SK-N-SH (cell line): ENCODE data around the gene SLC25A24. TPM values are rescaled to one million over a fixed set of nuclear protein-coding genes. Genes with fewer than 3 reads are reported as not detected.
"Not testable (repeated sequence)": the region's sequence is repeated elsewhere in the genome, so short reads cannot be mapped to it uniquely, and the experiment has no call there.

Source experiments
- CTCF ChIA-PET: fragments of 300-600, 350-600 bp; formaldehyde crosslinking; extraction: SDS; loops from one replicate; lab custom pipeline; 2021; lab: Yijun Ruan, JAX
- POLR2A ChIA-PET: fragments of 350-600 bp; sonication (Branson Sonifier 250); formaldehyde crosslinking; extraction: SDS; loops from one replicate; lab custom pipeline; 2020; ENCODE audit warnings: antibody characterized with exemption, inconsistent platforms; lab: Yijun Ruan, JAX
- DNase-seq: peaks from one replicate; pipeline ENCODE4 v3.0.0; 2012
- H2AFZ ChIP-seq: fragments of 200-600 bp; sonication (generic); 2 replicates; pipeline ENCODE4 v1.8.1; 2016; ENCODE audit warnings: antibody characterized with exemption, mild to moderate bottlenecking, low read depth
- H3F3A ChIP-seq: fragments of 200-600 bp; sonication (generic); replicated peaks from 2 replicates; pipeline ENCODE3; 2016; ENCODE audit warnings: antibody characterized with exemption, mild to moderate bottlenecking; ENCODE audit not compliant: insufficient read depth
- H3K27ac ChIP-seq, 2 experiments: fragments of 200-500 bp in 1 of 2; fragments of 200-600 bp in 1 of 2; sonication (Bioruptor generic) in 1 of 2; sonication (generic), shearing (Covaris generic) in 1 of 2; 2 replicates each; pipeline versions ENCODE4 v1.5.1 to v1.6.1; 2014 to 2016; ENCODE audit warnings: low read depth in 2 of 2, inconsistent platforms in 1 of 2, low read length in 1 of 2, mild to moderate bottlenecking in 1 of 2, mixed read lengths in 1 of 2
- H3K27me3 ChIP-seq: fragments of 200-600 bp; sonication (generic), shearing (Covaris generic); 2 replicates; pipeline ENCODE4 v1.6.1; 2016; ENCODE audit warnings: mixed run types; ENCODE audit not compliant: insufficient read depth
- H3K36me3 ChIP-seq, 2 experiments: fragments of 200-500 bp in 1 of 2; fragments of 200-600 bp in 1 of 2; sonication (Bioruptor generic) in 1 of 2; sonication (generic) in 1 of 2; replicated peaks in 1 of 2; 2 replicates each; pipeline versions ENCODE3 to v1.5.1; 2014 to 2016; ENCODE audit warnings: low read length in 1 of 2, mild to moderate bottlenecking in 1 of 2; ENCODE audit not compliant: insufficient read depth in 2 of 2, control insufficient read depth in 1 of 2
- H3K4me1 ChIP-seq, 2 experiments: fragments of 200-500 bp in 1 of 2; fragments of 200-600 bp in 1 of 2; sonication (Bioruptor generic) in 1 of 2; sonication (generic), shearing (Covaris generic) in 1 of 2; 2 replicates each; pipeline versions ENCODE4 v1.5.1 to v1.6.1; 2014 to 2016; ENCODE audit warnings: low read depth in 1 of 2, low read length in 1 of 2, mixed run types in 1 of 2; ENCODE audit not compliant: insufficient read depth in 2 of 2, control insufficient read depth in 1 of 2
- H3K4me2 ChIP-seq: fragments of 200-600 bp; sonication (generic), shearing (Covaris generic); 2 replicates; pipeline ENCODE4 v1.6.1; 2017; ENCODE audit warnings: mixed run types
- H3K4me3 ChIP-seq, 2 experiments: fragments of 200-500 bp in 1 of 2; fragments of 200-600 bp in 1 of 2; sonication (Bioruptor generic) in 1 of 2; sonication (generic), shearing (Covaris generic) in 1 of 2; 2 replicates each; pipeline versions ENCODE4 v1.5.1 to v1.8.1; 2014 to 2016; ENCODE audit warnings: low read depth in 2 of 2, inconsistent platforms in 1 of 2, low read length in 1 of 2, mild to moderate bottlenecking in 1 of 2, mixed read lengths in 1 of 2, moderate library complexity in 1 of 2
- H3K79me2 ChIP-seq: fragments of 200-600 bp; sonication (generic); 2 replicates; pipeline ENCODE4 v1.8.1; 2017; ENCODE audit warnings: mild to moderate bottlenecking; ENCODE audit not compliant: insufficient read depth
- H3K9ac ChIP-seq: fragments of 200-600 bp; sonication (generic); 2 replicates; pipeline ENCODE4 v1.6.1; 2017; ENCODE audit warnings: mixed run types
- H3K9me2 ChIP-seq: fragments of 200-600 bp; sonication (generic); 2 replicates; pipeline ENCODE4 v1.6.1; 2017; ENCODE audit warnings: mixed run types
- H3K9me3 ChIP-seq: fragments of 200-600 bp; sonication (generic); 2 replicates; pipeline ENCODE4 v1.6.1; 2017; ENCODE audit warnings: mixed run types, mild to moderate bottlenecking, moderate library complexity
- H4K20me1 ChIP-seq: fragments of 200-600 bp; sonication (generic); 2 replicates; pipeline ENCODE4 v1.6.1; 2017; ENCODE audit warnings: mild to moderate bottlenecking, mixed run types; ENCODE audit not compliant: insufficient read depth
- FOXJ3 ChIP-seq: sonication (generic); formaldehyde crosslinking; IDR thresholded peaks from 2 replicates; pipeline ENCODE4 v1.5.1; 2020; ENCODE audit warnings: mild to moderate bottlenecking, missing genetic modification reagents
- FOXM1 ChIP-seq: IDR thresholded peaks from 2 replicates; pipeline ENCODE4 v1.4.0; 2012; ENCODE audit warnings: low read depth, mild to moderate bottlenecking
- MEF2A ChIP-seq: IDR thresholded peaks from 2 replicates; pipeline ENCODE4 v1.4.0; 2012; ENCODE audit warnings: low read depth, borderline replicate concordance
- NRF1 ChIP-seq: IDR thresholded peaks from 2 replicates; pipeline ENCODE4 v1.6.1; 2012; ENCODE audit warnings: low read depth, mild to moderate bottlenecking, low read length
- RCOR1 ChIP-seq: fragments of 150-350 bp; IDR thresholded peaks from 2 replicates; pipeline ENCODE4 v1.6.1; 2017; ENCODE audit warnings: antibody characterized with exemption, low read length
- RFX5 ChIP-seq: IDR thresholded peaks from 2 replicates; pipeline ENCODE4 v1.6.1; 2012; ENCODE audit warnings: mild to moderate bottlenecking, improper control_type of control experiment, low read length
- TCF12 ChIP-seq: IDR thresholded peaks from 2 replicates; pipeline ENCODE4 v1.4.0; 2012
- TEAD4 ChIP-seq: IDR thresholded peaks from 2 replicates; pipeline ENCODE4 v1.4.0; 2012; ENCODE audit warnings: mild to moderate bottlenecking, borderline replicate concordance; ENCODE audit not compliant: insufficient read depth
- WGBS: methylation state at CpG from one replicate; pipeline ENCODE4 v1.1.6; 2017; ENCODE audit warnings: low lambda C conversion rate; 5-methylcytosine and 5-hydroxymethylcytosine counted together
- polyA plus RNA-seq, 3 experiments: library from polyadenylated mRNA; depleted of rRNA; stranded (reverse); fragments of >200 nt; gene quantifications; 2 replicates each; pipeline ENCODE4 v1.2.3, GENCODE V29; 2012
- TF ChIP-seq, protein P1 (sequence below): IDR thresholded peaks from 2 replicates; pipeline ENCODE4 v1.4.0; 2012; ENCODE audit warnings: low read depth, borderline replicate concordance

The SLC25A24 gene
- polyA plus RNA-seq, 1 of the 3 experiments (the other 2 are of a cell fraction), result 11.3 TPM

DNA sequence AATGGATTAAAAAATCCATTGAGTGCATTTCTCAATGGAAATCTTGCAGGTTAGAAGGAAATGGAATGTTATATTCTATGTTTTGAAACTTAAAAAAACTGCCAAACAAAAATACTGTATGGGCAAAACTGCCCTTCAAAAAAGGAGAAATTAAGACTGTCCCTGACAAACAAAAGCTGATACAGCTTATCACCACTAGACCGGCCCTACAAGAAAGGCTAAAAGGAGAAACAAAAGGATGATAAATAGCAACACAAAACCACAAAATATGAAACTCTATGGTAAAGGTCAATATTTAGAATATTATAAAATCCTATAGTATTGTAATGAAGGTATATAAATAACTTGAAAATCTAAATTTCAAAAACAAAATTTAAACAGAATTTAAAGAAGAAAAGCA is 60.0 kb downstream of the SLC25A24 start:
- H3K9me2 ChIP-seq, result no peaks in the 10 kb centered on the region
- no peaks in the 10 kb centered on the region for H3K79me2 ChIP-seq
- H3K27ac ChIP-seq, result no peak overlapping the region
- CTCF ChIA-PET, result interaction anchor here (1.3 to 2.6 kb wide), 3 partner anchors 14 to 360 kb away, joined by 3 to 13 read pairs (median 3); no protein-coding TSS in a partner anchor
- H2AFZ ChIP-seq, result no peak overlapping the region
- peaks cover 10% of the 10 kb centered on the region for H3F3A ChIP-seq
- H3K4me1 ChIP-seq, result no peaks in the 10 kb centered on the region
- no peaks in the 10 kb centered on the region for H4K20me1 ChIP-seq
- TF ChIP-seq RFX5, result no peak
- no peak for TF ChIP-seq FOXM1
- TF ChIP-seq, protein P1, sequence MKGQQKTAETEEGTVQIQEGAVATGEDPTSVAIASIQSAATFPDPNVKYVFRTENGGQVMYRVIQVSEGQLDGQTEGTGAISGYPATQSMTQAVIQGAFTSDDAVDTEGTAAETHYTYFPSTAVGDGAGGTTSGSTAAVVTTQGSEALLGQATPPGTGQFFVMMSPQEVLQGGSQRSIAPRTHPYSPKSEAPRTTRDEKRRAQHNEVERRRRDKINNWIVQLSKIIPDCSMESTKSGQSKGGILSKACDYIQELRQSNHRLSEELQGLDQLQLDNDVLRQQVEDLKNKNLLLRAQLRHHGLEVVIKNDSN, result no peak
- no peak for TF ChIP-seq TEAD4
- no peak for TF ChIP-seq NRF1
- TF ChIP-seq MEF2A, result no peak
- no peak for TF ChIP-seq FOXJ3
- no peak for TF ChIP-seq RCOR1
- no peak for TF ChIP-seq TCF12
- WGBS, result 95% methylated on average over 1 of the region's 1 CpG
- H3K9ac ChIP-seq, result no peak overlapping the region
- H3K4me3 ChIP-seq, result no peak overlapping the region
- POLR2A ChIA-PET, result no interaction called here
- DNase-seq, result no peak
- H3K36me3 ChIP-seq, result peaks cover 53 to 58% of the 10 kb centered on the region in 2 experiments
- no peak overlapping the region for H3K4me2 ChIP-seq
- H3K27me3 ChIP-seq, result no peaks in the 10 kb centered on the region
- H3K9me3 ChIP-seq, result no peaks in the 10 kb centered on the region

DNA sequence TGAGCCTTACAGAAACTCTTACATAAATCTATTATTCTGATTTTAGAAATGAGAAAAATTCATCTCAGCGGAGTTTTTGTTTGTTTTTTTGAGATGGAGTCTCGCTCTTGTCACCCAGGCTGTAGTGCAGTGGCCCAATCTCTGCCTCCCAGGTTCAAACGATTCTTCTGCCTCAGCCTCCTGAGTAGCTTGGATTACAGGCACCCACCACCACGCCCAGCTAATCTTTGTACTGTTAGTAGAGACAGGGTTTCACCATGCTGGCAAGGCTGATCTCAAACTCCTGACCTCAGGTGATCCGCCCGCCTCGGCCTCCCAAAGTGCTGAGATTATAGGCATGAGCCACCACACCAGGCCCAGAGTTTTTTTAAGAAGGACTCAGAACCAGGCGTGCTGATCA is 60.6 kb downstream of the SLC25A24 start:
- H3F3A ChIP-seq, result peaks cover 10% of the 10 kb centered on the region
- 90% methylated on average over 8 of the region's 8 CpGs for WGBS
- H3K4me3 ChIP-seq, H3K9me3 ChIP-seq, H3K4me2 ChIP-seq, H3K27me3 ChIP-seq, H3K9me2 ChIP-seq, POLR2A ChIA-PET, H4K20me1 ChIP-seq, DNase-seq, H3K27ac ChIP-seq, H3K4me1 ChIP-seq, H3K79me2 ChIP-seq, H3K9ac ChIP-seq, H2AFZ ChIP-seq: not testable (repeated sequence)
- peaks cover 59 to 63% of the 10 kb centered on the region in 2 experiments for H3K36me3 ChIP-seq
- CTCF ChIA-PET, result interaction anchor here (2.8 kb wide), 1 partner anchor 14 kb away, joined by 22 read pairs; no protein-coding TSS in a partner anchor

DNA sequence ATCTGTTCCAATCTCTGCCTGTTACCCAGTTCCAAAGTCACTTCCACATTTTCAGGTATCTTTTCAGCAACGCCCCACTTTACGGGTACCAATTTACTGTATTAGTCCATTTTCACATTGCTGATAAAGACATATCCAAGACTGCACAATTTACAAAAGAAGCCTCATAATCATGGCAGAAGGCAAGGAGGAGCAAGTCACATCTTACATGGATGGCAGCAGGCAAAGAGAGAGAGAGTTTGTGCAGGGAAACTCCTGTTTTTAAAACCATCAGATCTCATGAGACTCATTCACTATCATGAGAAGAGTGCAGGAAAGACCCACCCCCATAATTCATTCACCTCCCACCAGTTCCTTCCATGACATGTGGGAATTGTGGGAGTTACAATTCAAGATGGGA is 67.0 kb downstream of the SLC25A24 start:
- H3K4me2 ChIP-seq, H3K27me3 ChIP-seq, POLR2A ChIA-PET, H3K4me3 ChIP-seq, H3K9ac ChIP-seq, H3K9me2 ChIP-seq, DNase-seq, H2AFZ ChIP-seq, H3F3A ChIP-seq, H4K20me1 ChIP-seq, H3K27ac ChIP-seq, H3K4me1 ChIP-seq, H3K79me2 ChIP-seq, H3K9me3 ChIP-seq: not testable (repeated sequence)
- WGBS, result 98% methylated on average over 2 of the region's 2 CpGs
- CTCF ChIA-PET, result interaction anchor here (2.9 to 16.0 kb wide), 2 partner anchors 349 to 350 kb away, joined by 9 to 597 read pairs; no protein-coding TSS in a partner anchor
- peaks cover 41 to 46% of the 10 kb centered on the region in 2 experiments for H3K36me3 ChIP-seq

DNA sequence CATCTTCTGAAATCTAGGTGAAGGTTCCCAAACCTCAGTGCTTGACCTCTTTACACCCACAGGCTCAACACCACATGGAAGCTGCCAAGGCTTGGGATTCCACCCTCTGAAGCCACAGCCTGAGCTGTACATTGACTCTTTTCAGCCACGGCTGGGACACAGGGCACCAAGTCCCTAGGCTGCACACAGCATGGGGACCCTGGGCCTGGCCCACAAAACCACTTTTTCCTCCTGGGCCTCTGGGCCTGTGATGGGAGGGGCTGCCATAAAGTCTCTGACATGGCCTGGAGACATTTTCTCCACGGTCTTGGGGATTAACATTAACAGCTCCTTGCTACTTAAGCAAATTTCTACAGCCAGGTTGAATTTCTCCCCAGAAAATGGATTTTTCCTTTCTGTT is 67.8 kb downstream of the SLC25A24 start:
- POLR2A ChIA-PET, H3K79me2 ChIP-seq, H3K4me1 ChIP-seq, H3K27me3 ChIP-seq, H3K27ac ChIP-seq, H4K20me1 ChIP-seq, H3K4me3 ChIP-seq, H3K9me3 ChIP-seq, H3K9me2 ChIP-seq, H3F3A ChIP-seq, DNase-seq, H3K9ac ChIP-seq, H3K4me2 ChIP-seq, H2AFZ ChIP-seq: not testable (repeated sequence)
- H3K36me3 ChIP-seq, result peaks cover 33 to 46% of the 10 kb centered on the region in 2 experiments
- 90% methylated on average over 1 of the region's 2 CpGs for WGBS
- CTCF ChIA-PET, result interaction anchor here (16.0 kb wide), 1 partner anchor 349 kb away, joined by 597 read pairs; no protein-coding TSS in a partner anchor

DNA sequence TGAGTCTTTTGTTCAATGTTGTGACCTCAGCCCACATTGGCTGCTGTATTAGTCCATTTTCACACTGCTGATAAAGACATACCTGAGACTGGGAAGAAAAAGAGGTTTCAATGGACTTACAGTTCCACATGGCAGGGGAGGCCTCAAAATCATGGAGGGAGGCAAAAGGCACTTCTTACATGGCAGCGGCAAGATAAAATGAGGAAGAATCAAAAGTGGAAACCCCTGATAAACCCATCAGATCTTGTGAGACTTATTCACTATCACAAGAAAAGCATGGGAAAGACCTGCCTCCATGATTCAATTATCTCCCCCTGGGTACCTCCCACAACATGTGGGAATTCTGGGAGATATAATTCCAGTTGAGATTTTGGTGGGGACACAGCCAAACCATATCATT is 68.9 kb downstream of the SLC25A24 start:
- CTCF ChIA-PET, result interaction anchor here (16.0 kb wide), 1 partner anchor 348 kb away, joined by 597 read pairs; no protein-coding TSS in a partner anchor

More for the DNA sequence above, 68.9 kb downstream of the SLC25A24 start:
- H3K9me2 ChIP-seq, H2AFZ ChIP-seq, H3K79me2 ChIP-seq, H3F3A ChIP-seq, H4K20me1 ChIP-seq, H3K9me3 ChIP-seq, POLR2A ChIA-PET, H3K4me2 ChIP-seq, H3K4me3 ChIP-seq, H3K9ac ChIP-seq, H3K27ac ChIP-seq, DNase-seq, H3K4me1 ChIP-seq, H3K27me3 ChIP-seq: not testable (repeated sequence)
- 100% methylated on average over 1 of the region's 1 CpG for WGBS
- peaks cover 24 to 38% of the 10 kb centered on the region in 2 experiments for H3K36me3 ChIP-seq
